ENCODE data around the gene SERHL2. TPM values are rescaled to one million over a fixed set of nuclear protein-coding genes. Genes with fewer than 3 reads are reported as not detected.
"Not testable (repeated sequence)": the region's sequence is repeated elsewhere in the genome, so short reads cannot be mapped to it uniquely, and the experiment has no call there.

Gene SERHL2, protein sequence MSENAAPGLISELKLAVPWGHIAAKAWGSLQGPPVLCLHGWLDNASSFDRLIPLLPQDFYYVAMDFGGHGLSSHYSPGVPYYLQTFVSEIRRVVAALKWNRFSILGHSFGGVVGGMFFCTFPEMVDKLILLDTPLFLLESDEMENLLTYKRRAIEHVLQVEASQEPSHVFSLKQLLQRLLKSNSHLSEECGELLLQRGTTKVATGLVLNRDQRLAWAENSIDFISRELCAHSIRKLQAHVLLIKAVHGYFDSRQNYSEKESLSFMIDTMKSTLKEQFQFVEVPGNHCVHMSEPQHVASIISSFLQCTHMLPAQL
- total RNA-seq (1 to 10 TPM in 1 of 6 donors, under 1 TPM in 5; 0.23 to 2.0 (median 0.69) TPM), polyA plus RNA-seq (1 to 10 TPM in 1 of 2 donors, under 1 TPM in 1; 0.76 to 3.6 TPM)

DNA sequence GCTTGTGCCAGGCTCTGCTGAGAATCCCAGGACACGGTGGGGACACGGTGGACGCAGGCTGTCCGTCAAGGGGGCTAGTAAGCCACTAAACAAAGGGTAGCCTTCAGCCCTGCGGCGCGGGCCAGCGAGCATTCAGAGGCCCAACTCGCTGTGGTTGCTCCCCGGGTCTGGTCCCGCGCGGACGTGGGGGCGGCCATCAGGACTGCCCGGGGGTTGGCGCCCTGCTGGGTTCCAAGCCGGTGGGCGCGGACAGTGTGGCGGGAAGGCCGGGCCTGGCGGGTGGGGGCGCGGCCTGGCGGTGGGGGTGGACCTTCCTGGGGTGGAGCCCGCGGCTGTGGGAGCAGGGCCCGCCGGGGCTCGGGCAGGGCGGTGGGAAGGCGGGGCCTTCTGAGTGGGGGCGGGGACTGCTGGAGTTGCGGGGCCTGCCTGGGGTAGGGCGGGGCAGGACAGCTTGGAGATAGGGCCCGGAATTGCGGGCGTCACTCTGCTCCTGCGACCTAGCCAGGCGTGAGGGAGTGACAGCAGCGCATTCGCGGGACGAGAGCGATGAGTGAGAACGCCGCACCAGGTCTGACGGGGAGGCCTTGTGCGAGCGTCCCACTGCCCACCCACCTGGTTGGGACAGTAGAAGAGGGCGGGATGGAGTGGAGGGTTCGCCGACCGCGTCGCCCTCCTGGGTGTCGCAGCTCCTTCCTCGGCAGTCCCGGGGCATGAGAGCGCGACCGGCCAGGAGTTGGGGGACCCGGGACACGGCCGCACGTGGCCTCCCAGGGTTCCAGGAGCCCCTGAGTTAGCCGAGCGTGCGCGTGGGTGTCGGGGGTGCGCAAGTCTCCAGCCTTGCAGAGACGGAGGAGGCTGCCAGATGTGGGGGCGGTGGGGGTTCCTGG lies at the start of gene SERHL2:
SERHL2 (plus strand) TSS at position 482 of the 887 bp plus-strand sequence; CDS start at position 547, 65 bp downstream.
- Histone ChIP-seq H3K9me3 (no peaks in the 10 kb centered on the region), H3K4me3 (peak within 1 kb of the TSS; percentile 20 to 54 (median 36)), H3K27me3 (no peaks in the 10 kb centered on the region), H3K27ac (no peak within 1 kb of the TSS), H3K36me3 (no peaks in the 10 kb centered on the region), H3K4me1 (peaks cover 0 to 3% (median 0%) of the 10 kb centered on the region in 3 donors)
- DNase-seq, result peak; percentile 83 to 92 (median 88)
- TF ChIP-seq, protein P1, sequence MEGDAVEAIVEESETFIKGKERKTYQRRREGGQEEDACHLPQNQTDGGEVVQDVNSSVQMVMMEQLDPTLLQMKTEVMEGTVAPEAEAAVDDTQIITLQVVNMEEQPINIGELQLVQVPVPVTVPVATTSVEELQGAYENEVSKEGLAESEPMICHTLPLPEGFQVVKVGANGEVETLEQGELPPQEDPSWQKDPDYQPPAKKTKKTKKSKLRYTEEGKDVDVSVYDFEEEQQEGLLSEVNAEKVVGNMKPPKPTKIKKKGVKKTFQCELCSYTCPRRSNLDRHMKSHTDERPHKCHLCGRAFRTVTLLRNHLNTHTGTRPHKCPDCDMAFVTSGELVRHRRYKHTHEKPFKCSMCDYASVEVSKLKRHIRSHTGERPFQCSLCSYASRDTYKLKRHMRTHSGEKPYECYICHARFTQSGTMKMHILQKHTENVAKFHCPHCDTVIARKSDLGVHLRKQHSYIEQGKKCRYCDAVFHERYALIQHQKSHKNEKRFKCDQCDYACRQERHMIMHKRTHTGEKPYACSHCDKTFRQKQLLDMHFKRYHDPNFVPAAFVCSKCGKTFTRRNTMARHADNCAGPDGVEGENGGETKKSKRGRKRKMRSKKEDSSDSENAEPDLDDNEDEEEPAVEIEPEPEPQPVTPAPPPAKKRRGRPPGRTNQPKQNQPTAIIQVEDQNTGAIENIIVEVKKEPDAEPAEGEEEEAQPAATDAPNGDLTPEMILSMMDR (IDR thresholded peaks at IDR 0.05), result no peak
- intact Hi-C loops (cut with DNase I), result no loop called here
- ATAC-seq, result peak; percentile 87 to 99 (median 96)
- 2 to 4% methylated on average over 29 to 75 of the region's 75 CpGs for WGBS, 2 donors
- no peak for FAIRE-seq

DNA sequence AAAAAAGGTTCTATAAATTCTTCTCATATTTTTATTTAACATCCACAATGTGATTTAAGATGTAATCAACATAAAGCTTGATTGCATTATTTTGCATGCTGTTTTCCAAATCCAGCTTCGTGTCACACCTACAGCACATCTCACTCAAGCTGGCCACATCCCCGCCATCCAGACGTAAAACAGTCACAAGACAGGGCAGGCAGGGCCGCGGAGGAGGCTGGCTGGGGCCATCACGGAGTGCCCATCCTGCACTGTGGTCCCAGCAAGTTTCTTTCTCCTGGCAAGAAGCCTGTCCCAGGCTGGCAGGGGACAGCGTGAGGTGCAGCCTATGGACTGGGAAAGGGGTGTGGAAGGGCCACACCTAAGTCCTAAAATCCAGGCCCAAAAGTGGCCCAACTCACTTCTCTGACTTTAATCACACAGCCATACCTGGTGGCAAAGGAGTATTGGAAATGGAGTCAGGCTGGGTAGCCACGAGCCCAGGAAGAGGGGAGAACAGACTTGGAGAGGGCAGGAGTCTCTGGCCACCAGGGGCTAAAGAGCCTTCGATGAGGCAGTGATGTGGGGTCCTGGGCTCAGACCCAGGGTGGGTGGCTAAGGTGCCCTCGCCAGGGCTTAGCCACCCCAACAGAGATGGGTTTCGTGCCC lies 45.3 kb upstream of the SERHL2 start:
- DNase-seq; H3K9me3 ChIP-seq; H3K36me3 ChIP-seq; H3K4me3 ChIP-seq; intact Hi-C loops (cut with DNase I); ATAC-seq; H3K27ac ChIP-seq; H3K4me1 ChIP-seq; FAIRE-seq; H3K27me3 ChIP-seq: not testable (repeated sequence)
- WGBS, 2 donors, result 44 to 64% methylated on average over 8 to 11 of the region's 11 CpGs

GRCh38 chr22:42508975-42509364 lies 44.8 kb upstream of the SERHL2 start:
- intact Hi-C loops (cut with DNase I); H3K4me1 ChIP-seq; FAIRE-seq; H3K4me3 ChIP-seq; H3K27ac ChIP-seq; DNase-seq; H3K36me3 ChIP-seq; ATAC-seq; H3K27me3 ChIP-seq; H3K9me3 ChIP-seq: not testable (repeated sequence)
- WGBS, 2 donors, result 52 to 57% methylated on average over 4 to 10 of the region's 10 CpGs

- Histone ChIP-seq H3K36me3 (peaks cover 0 to 8% (median 0%) of the 10 kb centered on the region in 3 donors), H3K9me3 (no peaks in the 10 kb centered on the region), H3K4me3 (no peak overlapping the region), H3K27ac (no peak overlapping the region), H3K4me1 (no peaks in the 10 kb centered on the region), H3K27me3 (no peaks in the 10 kb centered on the region)
- FAIRE-seq, result no peak
- intact Hi-C loops (cut with DNase I), result no loop called here
- WGBS, 2 donors, result 64 to 79% methylated on average over 5 to 15 of the region's 15 CpGs
- DNase-seq, result no peak
- TF ChIP-seq, protein P1 (IDR thresholded peaks at IDR 0.05), result no peak
- ATAC-seq, result no peak
These were observed 44.2 kb upstream of the SERHL2 start for GRCh38 chr22:42509548-42509947.

DNA sequence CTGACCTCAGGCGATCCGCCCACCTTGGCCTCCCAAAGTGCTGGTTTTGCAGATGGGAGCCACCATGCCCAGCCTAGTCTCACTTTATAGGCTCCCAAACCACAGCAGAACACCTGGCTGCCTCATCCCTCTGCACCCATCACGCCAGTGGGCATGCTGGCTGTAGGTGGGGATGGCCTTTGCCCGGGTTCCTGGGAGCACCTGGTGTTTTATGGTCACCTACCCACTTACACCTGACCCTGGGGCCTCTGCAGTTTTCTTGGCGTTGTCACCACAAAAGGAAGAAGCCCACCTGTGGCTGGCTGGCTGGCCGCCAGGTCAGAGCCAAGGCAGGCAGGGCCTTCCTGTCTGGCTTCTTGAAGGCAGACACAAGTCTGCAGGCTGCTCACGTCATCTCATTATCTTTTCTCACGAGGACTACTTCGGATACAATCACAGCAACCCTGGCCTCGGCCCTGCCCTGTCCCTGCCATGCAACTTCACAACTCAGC lies 42.3 kb upstream of the SERHL2 start:
- no peaks in the 10 kb centered on the region for H3K9me3 ChIP-seq
- FAIRE-seq (no peak), ATAC-seq (no peak), DNase-seq (peak in 1 of 6 donors; percentile 68)
- TF ChIP-seq, protein P1 (IDR thresholded peaks at IDR 0.05), result no peak
- no peak overlapping the region for H3K27ac ChIP-seq
- WGBS, 2 donors, result 79 to 84% methylated on average over 10 of the region's 10 CpGs
- H3K36me3 ChIP-seq, result peaks cover 0 to 8% (median 0%) of the 10 kb centered on the region in 3 donors
- no peak overlapping the region for H3K4me3 ChIP-seq
- H3K27me3 ChIP-seq, result no peaks in the 10 kb centered on the region
- intact Hi-C loops (cut with DNase I), result no loop called here
- peaks cover 3 to 5% (median 4%) of the 10 kb centered on the region in 3 donors for H3K4me1 ChIP-seq

DNA sequence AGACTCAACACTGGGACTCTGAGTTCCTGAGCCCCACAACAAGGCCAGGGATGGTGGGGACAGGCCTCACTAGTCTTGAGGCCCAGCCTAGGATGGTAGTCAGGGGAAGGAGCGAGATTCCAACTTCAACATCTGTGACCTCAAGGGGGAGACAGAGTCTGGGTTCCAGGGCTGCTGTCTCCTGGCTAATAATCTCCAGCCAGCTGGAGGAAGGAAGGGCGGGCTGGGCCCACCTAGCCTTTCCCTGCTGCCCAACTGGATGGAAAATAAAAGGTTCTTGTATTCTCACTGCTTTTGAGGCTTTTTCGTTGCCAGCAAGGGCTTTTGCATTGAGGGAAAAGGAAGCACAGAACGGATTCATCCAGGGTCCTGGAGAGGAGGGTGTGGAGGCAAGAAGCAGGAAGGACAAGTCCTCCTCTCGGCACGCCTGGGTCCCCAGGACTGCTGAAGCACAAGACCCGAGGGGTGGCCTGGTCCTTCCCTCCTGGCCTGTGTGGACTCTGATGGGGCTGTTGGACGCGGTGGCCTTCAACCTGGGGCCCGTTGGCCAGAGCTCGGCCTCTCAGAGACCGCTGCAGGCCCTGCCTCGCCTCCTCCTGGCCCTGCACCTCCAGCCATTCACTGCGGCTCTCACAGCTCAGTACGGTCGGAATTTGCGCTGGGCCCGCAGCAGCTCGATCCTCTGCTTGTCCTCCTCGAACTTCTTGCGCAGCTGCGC lies 41.3 kb upstream of the SERHL2 start:
- WGBS, 2 donors, result 68 to 84% methylated on average over 5 to 22 of the region's 22 CpGs
- H3K4me1 ChIP-seq; H3K36me3 ChIP-seq; H3K27me3 ChIP-seq; FAIRE-seq; H3K27ac ChIP-seq; H3K9me3 ChIP-seq; intact Hi-C loops (cut with DNase I); H3K4me3 ChIP-seq: not testable (repeated sequence)
- DNase-seq (peak in 1 of 6 donors; percentile 68), ATAC-seq (peak in 3 of 4 donors; percentile 15 to 46 (median 45))

DNA sequence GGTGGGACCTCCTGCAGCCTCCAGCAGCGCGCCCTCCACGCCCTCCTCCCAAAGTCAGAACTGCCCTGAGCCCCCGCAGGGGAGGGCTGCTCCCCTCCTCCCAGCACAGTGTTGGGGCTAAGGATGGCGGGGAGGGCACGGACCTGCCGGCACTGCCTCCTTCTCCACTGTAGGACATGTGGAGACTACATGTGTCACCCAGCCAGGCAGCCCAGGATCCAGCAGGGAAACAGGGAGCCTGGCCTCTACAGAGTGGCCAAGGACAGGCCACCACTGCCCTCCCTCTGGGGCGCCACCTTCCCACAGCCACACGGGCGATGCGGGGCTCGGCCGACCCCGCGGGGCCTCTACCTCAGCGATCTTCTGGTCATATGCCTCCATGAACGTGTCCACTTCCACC lies 39.4 kb upstream of the SERHL2 start:
- H3K36me3 ChIP-seq; DNase-seq; intact Hi-C loops (cut with DNase I): not testable (repeated sequence)

GRCh38 chr22:42515304-42515703 lies 38.5 kb upstream of the SERHL2 start:
- H3K4me1 ChIP-seq; DNase-seq; intact Hi-C loops (cut with DNase I); ATAC-seq; FAIRE-seq; H3K36me3 ChIP-seq; H3K4me3 ChIP-seq; H3K27me3 ChIP-seq; H3K9me3 ChIP-seq; H3K27ac ChIP-seq: not testable (repeated sequence)
- 87 to 90% methylated on average over 4 to 7 of the region's 8 CpGs for WGBS, 2 donors

More for the DNA sequence above, 39.4 kb upstream of the SERHL2 start:
- WGBS, 2 donors, result 87 to 94% methylated on average over 9 to 17 of the region's 17 CpGs
- ATAC-seq, H3K9me3 ChIP-seq, FAIRE-seq, H3K27me3 ChIP-seq, H3K4me3 ChIP-seq, H3K27ac ChIP-seq, H3K4me1 ChIP-seq: not testable (repeated sequence)

All from pancreas (tissue), 10 donors.